Activated T-cell treated with anti-CD3 and anti-CD28 coated beads for 1 hour (primary cell): ENCODE data around the gene TRIM41.
A peak's percentile ranks its signal among the peaks of the same experiment; 100 is the strongest.
"Not testable (repeated sequence)": the region's sequence is repeated elsewhere in the genome, so short reads cannot be mapped to it uniquely, and the experiment has no call there.

Experiments
- DNase-seq: peaks from one replicate; pipeline ENCODE4 v3.0.0-alpha.2; 2020; ENCODE audit warnings: low read depth

The TRIM41 gene

GRCh38 chr5:181255836-181256578 is 32.9 kb downstream of the TRIM41 start:
- no peak for DNase-seq

GRCh38 chr5:181258576-181258975 is 35.5 kb downstream of the TRIM41 start:
- DNase-seq: no peak

DNA sequence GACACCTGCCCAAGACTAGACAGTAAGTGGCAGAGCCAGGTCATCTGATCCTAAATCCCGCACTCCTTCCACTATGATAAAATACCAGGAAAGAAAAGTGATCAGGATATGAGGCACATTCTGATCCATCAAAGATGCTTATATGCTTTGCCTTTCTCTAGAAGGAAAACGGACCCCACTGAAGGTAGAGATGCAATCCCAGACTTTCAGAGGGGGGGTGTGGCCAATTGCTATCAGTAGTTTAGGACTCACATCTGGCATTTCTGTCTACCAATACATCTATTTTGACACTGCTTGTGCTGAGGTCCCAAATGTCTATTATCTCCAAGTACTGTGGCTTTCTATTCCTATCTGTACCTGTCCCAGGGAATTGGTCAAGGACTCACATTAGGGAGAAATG is 36.2 kb downstream of the TRIM41 start:
- no peak for DNase-seq

DNA sequence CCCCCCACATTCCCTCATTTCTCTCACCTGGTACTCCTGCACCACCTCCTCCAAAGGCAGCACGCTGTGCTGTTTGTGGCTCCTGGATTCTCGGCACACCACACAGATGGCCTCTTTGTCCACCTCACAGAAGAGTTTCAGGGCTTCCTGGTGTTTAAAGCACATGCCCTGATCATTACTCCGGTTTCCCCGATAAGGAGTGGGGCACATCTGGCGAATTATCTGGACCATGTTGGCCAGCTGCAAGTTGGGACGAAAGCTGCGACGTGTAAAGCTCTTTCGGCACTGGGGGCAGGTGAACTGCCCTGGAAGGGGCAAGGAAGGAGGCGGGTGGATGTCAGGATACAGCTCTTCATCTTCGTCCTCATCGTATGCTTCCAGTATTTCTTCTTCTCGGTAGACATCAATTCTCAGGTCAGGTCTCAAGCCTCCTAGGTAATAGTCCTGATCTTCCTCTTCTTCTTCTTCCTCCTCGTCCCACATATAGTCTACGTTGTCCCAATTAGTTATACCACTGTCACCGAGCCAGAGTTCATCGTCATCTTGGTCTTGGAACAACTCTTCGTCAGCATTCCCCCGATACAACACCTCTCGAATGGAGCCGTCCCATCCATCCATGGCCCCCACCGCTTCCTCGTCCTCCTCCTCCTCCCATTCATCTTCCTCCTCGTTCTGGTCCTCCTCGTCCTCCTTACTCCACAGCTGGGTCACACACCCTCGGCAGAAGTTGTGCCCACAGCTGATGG is 37.1 kb downstream of the TRIM41 start:
- DNase-seq: no peak

DNA sequence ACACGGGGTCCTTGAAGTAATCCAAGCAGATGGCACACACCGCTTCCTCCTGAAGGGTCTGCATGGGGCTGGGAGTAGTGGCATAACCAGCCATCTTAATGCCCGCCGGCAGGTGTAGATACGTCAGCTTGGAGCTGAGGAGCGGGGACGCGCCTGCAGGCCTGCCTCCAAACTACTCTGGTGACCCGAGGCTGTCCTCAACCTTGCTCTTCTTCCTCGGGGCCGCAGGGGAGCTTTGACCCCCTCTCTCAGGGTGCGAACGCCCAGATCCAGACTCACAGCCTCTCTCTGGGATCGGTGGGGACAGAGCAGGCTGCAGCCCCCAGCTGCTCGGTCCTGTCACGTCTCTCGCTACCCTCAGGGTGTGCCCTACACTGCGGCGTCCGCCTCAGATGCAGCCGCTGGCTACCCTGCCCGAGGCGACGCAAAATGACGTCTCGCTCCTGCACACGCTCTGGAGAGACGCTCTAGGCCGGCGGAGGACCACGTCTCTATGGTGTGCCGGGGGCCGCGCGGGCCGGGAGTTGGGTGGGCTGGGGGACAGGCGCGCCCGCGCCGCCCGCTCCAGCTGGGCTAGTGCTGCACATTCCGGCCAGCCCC is 37.7 kb downstream of the TRIM41 start, which contains the start of gene TRIM52:
Gene TRIM52, minus strand, starts transcription at position 424 of the 600 bp plus-strand sequence. Its CDS starts 330 bp downstream, at position 94.
- DNase-seq: peak; percentile 90

DNA sequence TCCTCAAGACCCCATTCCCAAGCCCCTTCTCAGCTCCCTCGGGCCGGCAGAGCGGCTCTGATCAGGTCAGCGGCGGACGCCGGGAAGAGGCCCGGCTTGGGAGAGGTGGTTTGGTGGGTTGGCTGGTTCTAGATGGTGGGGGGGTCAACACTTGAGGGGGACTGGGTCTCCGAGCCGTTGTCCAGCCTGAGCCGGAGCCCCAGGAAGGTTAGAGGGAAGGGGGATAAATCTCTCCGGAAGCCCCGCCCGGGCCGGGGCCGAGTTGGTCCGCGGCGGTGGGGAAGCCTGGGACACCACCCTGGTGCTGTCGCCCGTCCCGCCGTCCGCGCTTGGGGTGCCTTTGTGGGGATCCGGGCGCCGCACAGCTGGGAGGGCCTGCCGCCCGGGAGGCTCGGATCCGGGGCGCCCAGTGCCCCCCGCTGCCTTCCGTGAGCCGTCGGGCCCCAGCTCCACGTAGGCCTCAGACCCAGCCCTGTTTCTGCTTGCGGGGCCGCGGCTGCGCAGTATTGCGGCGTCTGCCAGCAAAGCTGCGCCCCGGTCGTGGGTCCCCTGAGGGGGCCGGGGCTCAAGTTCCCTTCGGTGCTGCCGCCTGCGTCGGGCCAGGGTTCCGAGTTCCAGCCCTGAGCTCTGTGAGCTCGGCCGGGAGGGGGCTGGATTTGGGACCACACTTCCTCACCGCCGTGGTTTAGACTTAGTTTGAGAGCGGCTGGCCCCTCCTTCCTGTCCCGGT is 38.4 kb downstream of the TRIM41 start:
- peak; percentile 58 for DNase-seq

- no peak for DNase-seq
Measured at GRCh38 chr5:181263633-181264032, 40.6 kb downstream of the TRIM41 start.

DNA sequence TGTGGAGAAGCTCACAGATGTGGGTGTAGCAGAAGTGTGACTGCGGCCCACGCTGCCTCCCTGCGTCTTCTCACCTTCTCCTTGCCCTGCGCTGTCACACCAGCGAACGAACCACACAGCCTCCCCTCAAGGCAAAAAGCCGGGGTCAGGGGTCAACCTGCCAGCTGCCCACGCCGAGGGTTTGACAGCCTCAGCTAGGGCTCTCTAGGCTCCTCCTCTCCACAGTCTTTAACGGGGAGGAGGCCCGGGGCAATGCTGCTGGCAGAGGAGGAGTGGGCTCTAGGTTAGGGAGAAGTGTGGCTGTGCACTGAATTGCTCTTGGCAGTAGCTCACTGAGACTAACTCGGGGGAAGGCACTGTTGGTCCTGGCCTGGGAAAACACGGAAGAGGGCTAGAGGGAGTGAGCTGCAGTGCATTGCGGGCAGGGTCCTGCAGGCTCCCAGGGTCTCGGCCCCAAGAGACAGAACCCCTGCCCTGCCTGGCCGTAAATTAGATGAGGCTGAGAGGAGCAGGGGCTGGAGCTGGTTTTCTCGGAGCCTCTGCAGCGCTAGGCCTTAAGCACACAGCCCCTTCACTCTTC is 42.1 kb downstream of the TRIM41 start:
- DNase-seq: no peak

- DNase-seq: not testable (repeated sequence)
Measured at GRCh38 chr5:181267291-181267904, 44.3 kb downstream of the TRIM41 start.

DNA sequence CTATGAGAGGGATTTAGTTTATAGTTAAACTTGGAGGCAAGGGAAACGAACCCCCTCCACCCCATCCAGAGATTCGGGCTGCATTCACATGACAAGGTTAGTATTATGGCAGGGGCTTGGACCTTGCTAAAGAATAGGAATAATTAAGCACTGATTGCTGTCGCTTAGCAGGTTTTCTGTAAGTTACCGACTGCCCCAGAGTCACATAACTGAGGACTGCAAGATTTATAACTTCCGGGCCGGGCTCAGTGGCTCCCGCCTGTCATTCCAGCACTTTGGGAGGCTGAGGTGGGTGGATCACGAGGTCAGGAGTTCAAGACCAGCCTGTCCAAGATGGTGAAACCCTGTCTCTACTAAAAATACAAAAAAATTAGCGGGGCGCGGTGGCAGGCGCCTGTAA is 44.8 kb downstream of the TRIM41 start:
- DNase-seq: not testable (repeated sequence)

DNA sequence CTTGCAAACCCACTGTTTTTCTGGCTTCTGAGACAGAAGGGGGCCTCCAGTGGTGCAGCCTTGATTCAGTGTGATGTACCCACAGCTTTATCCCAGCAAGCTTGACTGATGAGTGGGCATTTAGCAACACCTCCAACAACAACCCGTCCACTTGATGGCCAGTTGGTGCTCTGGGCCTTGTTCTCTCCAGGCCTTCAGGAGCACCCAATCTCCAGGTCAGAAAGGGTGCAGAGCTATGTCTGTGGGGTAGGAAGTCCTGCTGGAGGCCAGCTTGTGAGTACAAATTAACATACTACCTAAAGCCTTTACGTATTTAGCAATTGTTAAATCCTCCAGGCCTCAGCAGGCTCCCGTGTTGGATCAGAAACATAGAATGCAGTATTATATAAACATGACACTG is 48.0 kb downstream of the TRIM41 start:
- DNase-seq: no peak

- not testable (repeated sequence) for DNase-seq
Measured at GRCh38 chr5:181273433-181273744, 50.3 kb downstream of the TRIM41 start.

DNA sequence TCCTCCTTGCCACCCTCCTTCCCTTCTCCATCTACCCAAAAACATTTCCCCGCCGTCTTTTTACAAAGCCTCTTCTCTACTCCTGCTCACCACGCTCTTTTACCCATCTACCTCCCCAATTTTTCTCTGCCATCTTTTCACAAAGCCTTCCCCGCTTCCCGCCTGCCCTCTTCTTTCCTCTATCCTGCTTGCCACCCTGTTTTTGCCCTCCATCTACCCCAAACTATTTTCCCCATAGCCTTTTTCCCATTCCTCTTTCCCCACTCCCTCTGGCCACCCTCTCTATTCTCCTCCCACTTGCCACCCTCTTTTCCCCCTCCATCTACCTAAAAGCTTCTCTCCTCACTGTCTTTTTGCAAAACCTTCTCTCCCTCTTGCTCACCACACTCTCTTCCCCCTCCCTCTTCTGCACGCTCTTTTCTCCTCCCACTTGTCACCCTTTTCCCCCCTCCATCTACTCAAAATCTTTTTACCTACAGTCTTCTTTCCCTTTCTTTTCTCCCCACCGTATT is 57.2 kb downstream of the TRIM41 start:
- DNase-seq: no peak

DNA sequence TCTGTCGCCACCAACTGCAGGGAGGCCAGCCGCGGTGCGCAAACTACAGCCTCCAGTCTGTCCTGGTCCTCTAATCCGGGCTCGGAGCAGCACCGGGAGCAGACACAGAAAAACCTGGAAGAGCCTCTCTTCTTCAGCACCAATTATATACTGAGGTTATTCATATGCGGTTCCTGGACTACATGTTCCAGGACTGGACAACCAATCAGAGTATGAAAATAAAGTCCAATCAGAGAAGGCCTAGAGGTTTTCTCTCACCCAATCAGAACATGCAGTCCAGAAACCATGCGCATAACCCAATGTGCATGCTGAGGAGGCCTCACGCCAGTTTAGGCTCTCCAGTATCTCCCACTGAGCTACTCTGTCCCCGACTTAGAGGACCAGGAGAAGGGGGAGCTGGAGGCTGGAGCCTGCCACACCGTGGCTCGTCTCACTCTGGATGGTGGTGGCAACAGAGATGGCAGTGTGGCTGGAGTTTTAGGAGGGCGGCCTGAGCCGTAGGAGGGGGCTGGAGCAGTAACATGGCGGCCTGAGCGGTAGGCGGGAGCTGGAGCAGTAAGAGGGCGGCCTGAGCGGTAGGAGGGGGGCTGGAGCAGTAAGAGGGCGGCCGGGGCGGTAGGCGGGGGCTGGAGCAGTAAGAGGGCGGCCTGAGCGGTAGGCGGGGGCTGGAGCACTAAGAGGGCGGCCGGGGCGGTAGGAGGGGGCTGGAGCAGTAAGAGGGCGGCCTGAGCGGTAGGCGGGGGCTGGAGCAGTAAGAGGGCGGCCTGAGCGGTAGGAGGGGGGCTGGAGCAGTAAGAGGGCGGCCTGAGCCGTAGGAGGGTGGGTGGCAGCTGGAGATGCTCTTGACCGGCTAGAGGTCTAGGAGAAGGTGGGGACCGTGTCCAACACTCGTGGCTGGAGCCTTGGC is 58.2 kb downstream of the TRIM41 start:
- no peak for DNase-seq

GRCh38 chr5:181281984-181282316 is 58.9 kb downstream of the TRIM41 start:
- DNase-seq: no peak

DNA sequence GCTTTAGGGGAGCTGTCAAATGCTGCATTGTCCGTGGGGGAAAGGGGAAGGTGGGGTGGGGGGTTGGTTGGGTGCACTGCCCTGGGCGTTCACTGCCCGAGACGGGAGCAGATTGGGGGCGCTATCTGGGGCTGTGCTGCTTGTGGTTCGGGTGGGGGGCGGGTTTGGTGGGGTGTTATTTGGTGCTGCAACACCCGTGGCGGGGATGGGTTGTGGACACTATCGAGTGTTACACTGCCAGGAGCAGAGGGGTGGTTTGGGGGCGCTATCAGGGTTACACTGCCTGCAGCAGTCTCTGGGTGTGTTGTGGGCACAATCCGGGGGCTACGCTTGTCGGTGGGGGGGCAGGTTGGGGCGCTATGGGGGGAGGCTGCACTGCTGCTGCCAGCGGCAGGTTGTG is 59.3 kb downstream of the TRIM41 start:
- not testable (repeated sequence) for DNase-seq

- DNase-seq: no peak
Measured at GRCh38 chr5:181282874-181283273, 59.8 kb downstream of the TRIM41 start.

DNA sequence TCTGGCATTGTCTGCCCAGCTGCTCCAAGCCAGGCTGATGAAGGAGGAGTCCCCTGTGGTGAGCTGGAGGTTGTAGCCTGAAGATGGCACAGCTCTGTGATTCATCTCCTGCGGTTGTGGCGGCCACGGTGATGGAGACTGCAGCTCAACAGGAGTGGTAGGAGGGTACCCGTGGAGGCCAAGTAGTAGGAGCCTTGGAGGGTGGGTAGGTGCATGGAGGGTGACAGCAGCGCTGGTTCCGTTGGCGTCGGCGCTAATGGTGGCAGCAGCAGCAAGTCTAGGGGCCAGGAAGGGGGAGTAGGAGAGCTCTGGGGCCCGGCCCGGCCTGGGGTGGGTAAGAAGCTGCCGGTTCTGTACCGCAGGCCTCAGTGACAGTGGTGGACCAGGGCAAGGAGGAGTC is 60.3 kb downstream of the TRIM41 start:
- no peak for DNase-seq

GRCh38 chr5:181283841-181284755 is 61.0 kb downstream of the TRIM41 start:
- not testable (repeated sequence) for DNase-seq
